CD4-positive, alpha-beta T cell treated with Interferon gamma for 1 hour (primary cell): Measurements from ENCODE around the gene DSCAML1.
A peak's percentile ranks its signal among the peaks of the same experiment; 100 is the strongest.

Source experiments
- DNase-seq: peaks from one replicate; pipeline ENCODE4 v3.0.0-alpha.2; 2020

Gene DSCAML1

GRCh38 chr11:117830674-117831351 is 33.8 kb upstream of the DSCAML1 start:
- no peak for DNase-seq

- DNase-seq, result no peak
These were observed 33.1 kb upstream of the DSCAML1 start for GRCh38 chr11:117830072-117830471.

GRCh38 chr11:117829369-117829725 is 32.3 kb upstream of the DSCAML1 start:
- DNase-seq, result no peak

- peak; percentile 80 for DNase-seq
These were observed 31.8 kb upstream of the DSCAML1 start for GRCh38 chr11:117828611-117829368.

- no peak for DNase-seq
These were observed 30.8 kb upstream of the DSCAML1 start for GRCh38 chr11:117827521-117828511.

- no peak for DNase-seq
These were observed 29.8 kb upstream of the DSCAML1 start for GRCh38 chr11:117826832-117827231.

- no peak for DNase-seq
These were observed 29.2 kb upstream of the DSCAML1 start for GRCh38 chr11:117826190-117826570.

GRCh38 chr11:117825538-117826189 is 28.6 kb upstream of the DSCAML1 start:
- no peak for DNase-seq

GRCh38 chr11:117824571-117825537 is 27.8 kb upstream of the DSCAML1 start, which contains the start of gene FXYD2:
FXYD2 (minus strand) TSS chr11:117824744; CDS start chr11:117824678, 66 bp downstream.
- DNase-seq, result no peak

GRCh38 chr11:117823946-117824420 is 27.0 kb upstream of the DSCAML1 start:
- DNase-seq, result no peak

- peak; percentile 46 for DNase-seq
These were observed 26.4 kb upstream of the DSCAML1 start for GRCh38 chr11:117823294-117823945.

GRCh38 chr11:117822074-117823033 is 25.3 kb upstream of the DSCAML1 start:
- peak; percentile 48 for DNase-seq

- no peak for DNase-seq
These were observed 24.4 kb upstream of the DSCAML1 start for GRCh38 chr11:117821431-117821830.

- DNase-seq, result no peak
These were observed 23.5 kb upstream of the DSCAML1 start for GRCh38 chr11:117820516-117820915.

- no peak for DNase-seq
These were observed 23.1 kb upstream of the DSCAML1 start for GRCh38 chr11:117820071-117820470.

- DNase-seq, result peak; percentile 49
These were observed 22.4 kb upstream of the DSCAML1 start for GRCh38 chr11:117819096-117820040.

GRCh38 chr11:117818041-117818873 is 21.2 kb upstream of the DSCAML1 start:
- DNase-seq, result peak; percentile 62
